GM04504 (cell line): Measurements from ENCODE around the gene ERCC5.

ENCODE experiments used
- DNase-seq: peaks from one replicate; pipeline ENCODE4 v3.0.0-alpha.2; 2012; ENCODE audit warnings: low read depth

ERCC5 gene

DNA sequence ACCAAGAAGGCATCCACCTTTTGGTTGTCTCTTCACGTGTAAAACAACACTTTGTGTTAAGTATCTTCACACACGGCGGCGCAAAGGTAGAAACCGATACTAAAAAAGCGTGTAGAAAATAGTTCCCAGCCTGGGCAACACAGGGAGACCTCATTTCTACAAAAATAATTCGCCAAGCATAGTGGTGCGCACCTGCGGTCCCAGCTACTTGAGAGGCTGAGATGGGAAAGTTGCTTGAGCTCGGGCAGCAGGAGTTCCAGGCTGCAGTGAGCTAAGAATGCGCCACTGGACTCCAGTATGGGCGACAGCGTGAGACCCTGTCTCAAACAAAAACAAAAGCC is 573 bp upstream of the ERCC5 start:
- no peak for DNase-seq

DNA sequence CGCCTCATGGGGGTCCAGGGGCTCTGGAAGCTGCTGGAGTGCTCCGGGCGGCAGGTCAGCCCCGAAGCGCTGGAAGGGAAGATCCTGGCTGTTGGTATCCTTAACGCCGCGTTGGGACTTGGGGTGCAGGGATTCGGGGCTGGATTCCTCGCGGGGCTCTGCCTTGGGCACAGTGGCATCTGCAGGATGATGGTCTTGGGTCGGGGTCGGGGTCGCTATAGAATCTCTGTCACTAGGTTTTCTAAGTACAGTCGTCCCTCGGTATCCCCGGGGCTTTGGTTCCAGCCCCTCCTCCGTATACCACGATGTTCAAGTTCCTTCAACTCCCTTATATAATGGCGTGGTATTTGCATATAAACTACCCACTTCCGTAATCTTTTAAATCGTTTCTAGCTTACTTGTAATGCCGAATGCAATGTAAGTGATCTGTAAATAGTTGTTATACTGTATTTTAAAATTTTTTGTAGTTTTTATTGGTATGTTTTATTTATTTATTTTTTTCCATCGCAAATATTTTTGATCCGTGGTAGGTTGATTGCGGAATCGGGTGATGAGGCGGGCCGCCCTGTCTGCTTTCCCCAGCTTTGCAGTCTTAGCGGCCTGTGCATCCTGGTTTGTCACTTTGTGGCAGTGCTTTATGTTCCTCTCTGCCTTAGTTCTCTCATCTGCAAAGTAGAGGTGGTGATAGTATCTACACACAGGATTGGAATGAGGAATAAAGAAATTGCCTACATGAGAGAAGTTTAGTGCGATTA is 606 bp downstream of the ERCC5 start:
- no peak for DNase-seq

DNA sequence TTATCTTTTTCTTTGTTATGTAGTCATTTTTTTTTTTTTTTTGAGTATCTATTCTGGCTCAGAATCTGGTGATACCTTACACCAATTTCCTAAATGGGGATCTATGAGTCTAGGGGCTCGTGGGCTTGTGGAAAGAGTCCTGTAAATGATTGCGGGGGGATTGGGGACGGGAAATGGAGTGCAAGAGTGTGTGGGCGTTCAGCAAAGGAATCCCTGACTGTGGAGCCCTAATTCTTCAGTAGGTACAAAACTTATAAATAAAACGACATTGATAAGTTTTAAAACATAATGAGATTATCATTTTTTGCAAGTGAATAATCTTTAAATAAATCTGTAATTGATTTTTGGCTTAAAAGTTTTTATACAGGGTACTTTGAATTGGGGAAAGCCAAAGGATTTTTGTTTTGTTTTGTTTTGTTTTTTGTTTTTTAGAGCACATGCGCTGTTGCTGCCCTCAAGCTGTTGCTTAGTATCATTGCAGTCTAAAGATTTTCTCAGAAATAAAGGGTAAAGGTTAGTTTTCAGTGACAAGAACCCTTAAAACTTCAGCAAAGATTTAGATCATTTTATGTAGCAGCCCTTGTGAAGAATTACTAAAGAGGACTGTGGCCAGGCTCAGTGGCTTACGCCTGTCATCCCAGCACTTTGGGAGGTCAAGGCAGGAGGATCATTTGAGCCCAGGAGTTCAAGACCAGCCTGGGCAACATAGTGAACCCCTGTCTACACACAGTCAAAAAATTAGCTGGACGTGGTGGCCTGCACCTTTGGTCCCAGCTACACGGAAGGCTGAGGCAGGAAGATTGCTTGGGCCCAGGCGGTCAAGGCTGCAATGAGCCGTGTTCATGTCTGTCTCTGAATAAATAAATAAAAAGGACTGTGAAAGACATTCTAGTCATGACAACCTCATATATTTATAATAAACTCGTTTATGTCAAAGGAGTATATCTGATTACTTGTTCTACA is 1.7 kb downstream of the ERCC5 start:
- no peak for DNase-seq

DNA sequence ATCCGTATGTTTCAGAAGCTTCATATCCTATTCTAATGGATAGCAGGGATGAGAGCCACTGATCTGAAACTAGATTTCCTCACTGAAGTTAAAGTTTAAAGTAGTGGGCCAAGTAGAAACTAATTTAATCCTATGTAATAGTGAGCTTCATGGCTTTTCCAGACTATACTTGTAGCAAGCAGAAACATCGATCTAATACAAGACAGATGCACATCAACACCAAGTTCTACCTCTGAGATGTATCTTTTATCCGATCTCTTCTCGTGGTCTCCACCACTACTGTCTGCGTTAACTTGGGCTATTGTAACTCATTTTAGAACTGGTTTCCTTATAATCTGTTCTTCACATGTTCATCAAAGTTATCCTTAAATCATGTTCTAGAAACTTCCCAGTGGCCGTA is 3.1 kb downstream of the ERCC5 start:
- DNase-seq, result no peak

DNA sequence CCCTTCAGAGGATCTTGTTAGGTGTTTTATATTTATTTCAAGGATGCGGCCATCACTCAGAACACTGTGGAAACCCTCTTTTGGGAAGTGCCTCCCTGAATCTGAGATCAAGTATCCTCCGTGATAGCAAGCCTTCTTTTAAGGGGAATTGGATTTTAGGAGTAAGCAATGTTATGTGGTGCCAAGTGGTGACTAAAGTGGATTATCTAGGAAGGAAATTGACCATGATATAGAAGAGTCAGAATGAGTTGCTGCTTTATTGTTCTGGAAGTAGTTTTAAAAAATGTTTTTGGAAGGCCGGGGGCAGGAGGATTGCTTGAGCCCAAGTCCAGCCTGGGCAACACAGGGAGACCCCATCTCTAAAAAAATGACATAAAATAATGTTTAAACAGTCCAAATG is 6.7 kb downstream of the ERCC5 start:
- no peak for DNase-seq

DNA sequence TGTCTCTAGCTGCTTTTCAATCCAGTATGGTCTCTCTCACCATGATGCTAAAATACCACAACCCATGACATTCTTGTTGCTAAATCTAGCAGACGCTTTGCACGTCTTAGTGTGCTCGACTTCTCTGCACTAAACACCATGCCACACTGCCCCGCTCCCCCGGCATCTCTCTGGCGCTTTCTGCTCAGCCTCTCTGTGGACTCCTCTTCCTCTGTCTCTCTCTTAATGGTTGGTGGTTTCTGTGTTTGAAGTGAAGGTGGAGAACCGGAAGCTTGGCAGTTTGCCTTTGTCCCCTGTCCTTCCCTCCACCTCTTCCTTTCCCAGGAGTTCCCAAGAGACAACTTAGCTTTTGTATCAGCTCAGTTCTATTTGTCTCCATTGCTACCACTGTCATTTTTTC is 8.8 kb downstream of the ERCC5 start:
- DNase-seq, result no peak

DNA sequence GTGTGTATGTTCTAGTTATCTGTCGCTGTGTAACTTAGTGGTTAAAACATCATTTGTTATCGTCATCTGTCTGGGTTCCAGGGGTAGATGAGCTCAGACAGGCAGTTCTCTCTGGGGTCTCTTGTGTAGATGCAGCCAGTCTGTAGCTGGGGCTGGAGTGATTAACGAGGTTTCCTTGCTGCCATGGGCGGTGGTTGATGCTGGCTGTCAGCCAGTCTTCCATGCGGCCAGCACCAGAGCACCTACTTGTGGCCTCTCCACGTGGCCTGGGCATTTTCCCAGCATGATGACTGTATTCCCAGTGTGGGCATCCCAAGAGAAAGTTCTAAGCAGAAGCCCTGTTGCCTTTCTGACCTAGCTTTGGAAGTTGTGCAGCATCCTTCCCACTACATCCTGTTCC is 10.7 kb downstream of the ERCC5 start:
- peak; percentile 11 for DNase-seq

DNA sequence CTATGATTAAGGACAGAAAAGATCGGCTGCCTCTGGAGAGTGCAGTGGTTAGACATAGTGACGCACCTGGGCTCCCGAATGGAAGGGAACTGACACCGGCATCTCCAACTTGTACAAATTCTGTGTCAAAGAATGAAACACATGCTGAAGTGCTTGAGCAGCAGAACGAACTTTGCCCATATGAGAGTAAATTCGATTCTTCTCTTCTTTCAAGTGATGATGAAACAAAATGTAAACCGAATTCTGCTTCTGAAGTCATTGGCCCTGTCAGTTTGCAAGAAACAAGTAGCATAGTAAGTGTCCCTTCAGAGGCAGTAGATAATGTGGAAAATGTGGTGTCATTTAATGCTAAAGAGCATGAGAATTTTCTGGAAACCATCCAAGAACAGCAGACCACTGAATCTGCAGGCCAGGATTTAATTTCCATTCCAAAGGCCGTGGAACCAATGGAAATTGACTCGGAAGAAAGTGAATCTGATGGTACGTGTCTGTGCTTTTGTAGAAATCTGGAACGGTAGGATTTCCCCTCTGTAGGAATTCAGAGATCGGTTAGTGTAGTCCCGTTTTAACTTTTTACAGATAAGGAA is 16.9 kb downstream of the ERCC5 start:
- DNase-seq, result no peak

DNA sequence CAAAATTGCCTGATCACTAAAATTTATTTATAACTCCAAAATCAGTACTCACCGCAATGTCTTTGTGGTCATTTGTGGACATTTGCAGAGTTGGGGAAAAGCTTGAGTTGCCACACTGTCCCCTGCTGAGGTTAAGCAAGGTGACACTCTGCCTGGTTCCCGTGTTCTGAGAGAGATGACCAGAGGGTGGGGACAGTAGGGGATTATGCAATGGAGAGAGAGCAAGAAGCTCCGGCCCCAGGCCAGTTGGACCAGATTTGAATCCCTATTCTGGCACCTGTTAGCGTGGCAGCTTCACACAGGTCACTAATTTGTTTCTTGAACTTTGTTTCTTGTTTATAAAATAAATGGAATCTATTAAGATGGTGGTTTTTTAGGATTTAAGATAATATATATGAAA is 17.8 kb downstream of the ERCC5 start:
- no peak for DNase-seq

DNA sequence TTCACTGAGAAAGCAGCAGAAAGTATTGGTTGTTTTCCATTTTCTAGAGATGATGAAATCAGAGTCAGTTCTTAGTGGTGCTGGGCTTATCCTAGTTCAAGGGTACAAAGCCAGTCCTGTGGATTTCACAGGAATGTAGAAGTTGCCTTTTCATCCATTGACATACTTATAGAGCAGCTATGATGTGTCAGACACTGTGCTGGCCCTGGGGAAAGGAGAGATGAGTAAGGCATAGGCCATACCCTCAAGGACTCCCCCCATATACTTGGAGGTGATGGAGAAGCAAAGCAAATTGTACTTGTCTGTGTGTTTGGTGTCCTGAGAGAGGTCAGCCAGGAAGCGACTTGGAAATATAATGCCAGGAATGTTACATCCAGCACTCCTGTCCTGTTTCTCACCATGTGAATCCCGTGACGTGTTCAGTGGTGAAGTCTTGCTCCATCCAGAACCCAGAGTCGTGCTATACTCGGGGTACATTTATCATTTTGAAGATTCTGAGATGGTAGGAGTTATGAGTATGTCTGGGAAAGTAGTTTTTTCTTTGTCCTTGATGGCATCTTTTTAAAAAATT is 22.6 kb downstream of the ERCC5 start:
- DNase-seq, result no peak

DNA sequence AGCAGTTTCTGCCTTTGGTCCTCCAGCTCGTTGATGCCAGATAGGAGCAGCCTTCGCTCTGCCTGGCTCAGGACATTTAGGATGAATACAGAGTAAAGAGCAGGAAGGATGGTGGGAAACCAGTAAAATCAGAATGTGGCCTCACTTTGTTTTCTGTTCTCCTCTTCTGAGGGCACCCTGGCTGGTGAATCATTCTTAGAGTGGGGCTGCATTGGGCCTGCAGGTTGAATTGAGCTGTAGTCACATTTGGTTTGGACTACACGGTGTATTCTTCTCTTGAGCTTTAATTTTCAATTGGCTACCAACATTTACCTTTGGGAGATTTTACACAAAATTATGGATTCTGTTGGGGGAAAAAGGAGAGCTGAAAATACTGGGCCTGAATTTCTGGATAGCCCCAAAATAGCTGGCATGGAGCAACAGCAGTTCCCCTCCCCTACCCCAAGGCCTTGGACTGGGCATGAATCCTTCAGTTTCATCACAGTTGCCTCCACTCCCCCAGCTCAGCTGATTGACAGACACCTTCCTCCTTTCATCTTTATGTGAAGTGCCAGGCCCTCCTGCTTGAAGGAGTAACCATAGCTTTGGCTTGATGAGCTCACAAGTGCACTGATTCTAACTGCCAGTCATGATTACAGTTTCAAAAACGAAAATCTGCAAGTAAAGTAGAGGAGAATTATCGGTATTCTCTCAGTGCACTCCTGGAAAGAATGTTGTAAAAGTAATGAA is 24.3 kb downstream of the ERCC5 start:
- no peak for DNase-seq

DNA sequence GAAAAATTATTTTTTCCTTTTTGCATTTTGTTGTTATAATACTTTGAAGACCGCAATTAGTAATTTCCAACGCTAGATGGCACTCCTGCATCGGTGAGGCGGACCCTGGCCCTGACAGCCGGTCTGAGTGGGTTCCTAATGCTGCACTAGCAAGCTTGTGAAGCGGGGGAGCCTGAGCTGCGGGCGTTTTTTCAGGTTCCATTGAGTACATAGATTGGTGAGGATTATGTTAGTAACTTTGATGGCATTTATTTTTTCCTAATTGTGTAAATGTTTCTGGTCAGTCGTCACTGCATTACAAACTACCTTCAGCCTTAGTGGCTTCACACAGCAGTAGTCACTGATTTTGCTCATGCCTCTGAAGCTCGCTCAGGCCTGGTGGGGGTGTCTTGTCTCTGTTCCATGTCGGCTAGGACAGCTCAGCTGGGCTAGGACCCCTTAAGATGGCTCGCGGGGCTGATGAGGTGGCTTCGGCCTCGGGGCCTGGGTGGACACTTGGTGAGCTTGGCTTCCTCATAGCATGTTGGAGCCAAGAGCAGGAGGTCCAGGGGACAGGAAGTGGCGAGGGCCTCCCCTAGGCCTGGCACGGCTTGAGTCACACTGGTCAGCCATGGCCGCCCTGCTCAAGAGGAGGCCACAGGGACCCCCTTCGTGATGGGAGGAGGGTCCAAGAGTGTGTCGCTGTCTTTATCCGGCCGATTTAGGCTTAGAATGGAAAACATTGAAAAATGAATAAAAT is 25.0 kb downstream of the ERCC5 start:
- DNase-seq, result peak; percentile 9

DNA sequence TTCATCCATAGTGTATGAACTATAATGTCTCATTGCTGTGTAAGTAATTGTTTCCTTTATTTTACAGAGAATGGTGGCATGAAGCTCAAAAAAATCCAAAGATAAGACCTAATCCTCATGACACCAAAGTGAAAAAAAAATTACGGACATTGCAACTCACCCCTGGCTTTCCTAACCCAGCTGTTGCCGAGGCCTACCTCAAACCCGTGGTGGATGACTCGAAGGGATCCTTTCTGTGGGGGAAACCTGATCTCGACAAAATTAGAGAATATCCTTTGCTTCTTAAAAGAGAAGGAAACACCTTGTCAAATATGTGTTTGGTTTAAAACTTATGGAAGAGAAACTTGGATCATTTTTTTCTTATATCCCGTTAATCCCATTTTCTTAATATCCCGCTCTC is 26.3 kb downstream of the ERCC5 start:
- no peak for DNase-seq

DNA sequence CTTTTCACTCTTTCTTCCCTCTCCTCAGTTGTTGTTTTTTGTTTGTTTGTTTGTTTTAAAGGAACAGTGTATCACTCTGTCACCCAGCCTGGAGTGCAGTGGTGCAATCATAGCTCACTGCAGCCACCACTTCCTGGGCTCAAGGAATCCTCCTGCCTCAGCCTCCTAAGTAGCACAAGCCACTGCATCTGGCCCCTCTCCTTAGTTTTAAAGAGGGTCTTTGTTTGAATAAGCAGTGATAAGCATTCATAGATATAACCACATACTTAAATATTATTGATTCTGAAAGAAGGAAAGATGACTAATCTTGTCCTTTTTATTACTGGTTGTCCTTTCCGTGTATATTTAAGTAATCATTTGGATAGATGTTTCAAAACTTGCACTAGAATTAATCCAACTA is 26.7 kb downstream of the ERCC5 start:
- no peak for DNase-seq

DNA sequence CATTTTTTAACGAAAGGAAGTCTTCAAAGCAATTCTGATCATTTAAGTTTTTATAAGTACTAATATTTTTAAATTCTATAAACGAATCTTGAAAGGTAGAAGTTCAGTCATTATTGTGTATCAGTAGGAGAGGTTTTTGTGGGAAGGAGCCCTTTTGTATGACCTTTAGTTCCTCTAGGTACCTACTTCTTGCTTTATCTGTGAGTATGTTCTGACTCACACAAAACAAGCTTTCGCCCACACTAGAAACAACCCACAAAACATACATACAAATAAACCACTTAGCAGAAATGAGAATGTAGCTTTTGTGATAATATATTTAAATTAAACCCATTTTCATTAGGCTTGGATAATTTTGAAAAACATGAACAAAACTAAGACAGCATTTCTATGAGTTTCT is 27.8 kb downstream of the ERCC5 start:
- no peak for DNase-seq

DNA sequence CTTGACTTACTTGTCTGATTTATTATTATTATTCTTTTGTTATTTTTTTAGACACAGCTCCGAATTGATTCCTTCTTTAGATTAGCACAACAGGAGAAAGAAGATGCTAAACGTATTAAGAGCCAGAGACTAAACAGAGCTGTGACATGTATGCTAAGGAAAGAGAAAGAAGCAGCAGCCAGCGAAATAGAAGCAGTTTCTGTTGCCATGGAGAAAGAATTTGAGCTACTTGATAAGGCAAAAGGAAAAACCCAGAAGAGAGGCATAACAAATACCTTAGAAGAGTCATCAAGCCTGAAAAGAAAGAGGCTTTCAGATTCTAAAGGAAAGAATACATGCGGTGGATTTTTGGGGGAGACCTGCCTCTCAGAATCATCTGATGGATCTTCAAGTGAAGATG is 29.4 kb downstream of the ERCC5 start:
- DNase-seq, result no peak

DNA sequence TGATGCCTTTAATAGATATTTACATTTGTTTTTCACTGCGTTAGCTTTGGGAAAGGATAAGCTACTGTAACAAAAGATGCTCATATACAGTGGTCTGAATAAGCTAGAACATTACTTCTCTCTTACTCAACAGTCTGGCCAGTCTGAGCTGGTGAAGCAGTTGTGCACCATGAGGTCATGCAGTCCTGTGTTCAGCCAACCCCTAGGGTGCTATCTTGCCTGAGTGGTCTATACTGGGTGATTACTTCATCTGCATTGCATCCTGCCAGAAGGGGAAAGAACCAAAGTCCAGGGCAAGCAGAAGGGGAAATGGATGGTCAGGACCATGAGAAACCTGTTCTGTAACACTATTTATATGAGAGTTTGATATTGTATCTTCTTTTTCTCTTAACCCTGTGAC is 31.5 kb downstream of the ERCC5 start:
- DNase-seq, result no peak

DNA sequence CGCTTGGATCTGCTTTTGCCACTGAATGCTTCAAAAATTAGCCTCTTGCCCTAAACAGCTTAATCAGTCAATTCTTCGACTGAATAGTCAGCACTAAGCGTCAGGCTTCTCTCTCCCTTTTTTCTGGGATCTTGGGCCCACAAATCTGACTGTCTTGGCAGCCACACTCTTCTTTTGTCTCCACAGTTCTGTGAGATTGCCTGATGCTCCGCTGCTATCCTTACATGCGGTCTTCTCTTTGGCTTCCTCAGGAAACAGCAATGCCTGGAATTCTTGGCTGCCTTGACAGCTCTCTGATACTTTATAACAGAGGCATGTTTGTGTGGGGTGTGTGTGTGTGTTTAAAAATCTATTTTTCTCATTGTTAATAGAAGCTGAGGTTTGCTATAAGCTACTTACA is 32.6 kb downstream of the ERCC5 start:
- no peak for DNase-seq

DNA sequence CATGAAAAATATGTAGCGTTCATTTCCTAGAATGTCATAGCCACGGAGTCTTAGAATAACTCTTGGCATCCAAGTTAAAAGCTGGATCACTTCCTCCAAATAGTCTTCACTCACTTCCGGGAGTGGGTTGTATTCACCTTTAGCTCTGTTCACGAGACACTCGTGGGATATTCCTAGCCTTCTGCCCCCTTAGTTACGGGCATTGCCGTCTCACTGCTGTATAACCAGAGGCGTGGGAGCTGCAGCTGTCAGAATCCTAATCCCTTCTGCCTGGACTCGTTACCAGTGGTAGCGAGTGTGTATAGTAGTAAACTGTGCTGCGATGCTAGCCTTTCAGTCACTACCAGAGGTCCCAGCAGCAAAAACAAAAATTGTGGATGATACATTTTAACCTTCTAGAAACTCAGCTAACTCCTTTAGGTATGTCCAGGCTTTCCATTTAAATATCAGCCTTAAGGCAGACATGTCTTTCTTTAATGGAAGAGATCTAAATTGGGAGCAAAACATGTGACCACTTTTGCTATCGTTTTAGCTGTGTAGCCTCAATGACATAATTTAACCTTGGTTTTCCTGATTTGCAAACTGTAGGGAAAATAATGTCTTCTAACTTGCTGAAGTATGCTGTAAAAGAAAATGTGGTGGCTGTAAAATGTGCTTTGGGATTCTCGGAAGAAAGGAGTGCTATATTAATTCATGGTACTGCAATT is 34.1 kb downstream of the ERCC5 start:
- no peak for DNase-seq

DNA sequence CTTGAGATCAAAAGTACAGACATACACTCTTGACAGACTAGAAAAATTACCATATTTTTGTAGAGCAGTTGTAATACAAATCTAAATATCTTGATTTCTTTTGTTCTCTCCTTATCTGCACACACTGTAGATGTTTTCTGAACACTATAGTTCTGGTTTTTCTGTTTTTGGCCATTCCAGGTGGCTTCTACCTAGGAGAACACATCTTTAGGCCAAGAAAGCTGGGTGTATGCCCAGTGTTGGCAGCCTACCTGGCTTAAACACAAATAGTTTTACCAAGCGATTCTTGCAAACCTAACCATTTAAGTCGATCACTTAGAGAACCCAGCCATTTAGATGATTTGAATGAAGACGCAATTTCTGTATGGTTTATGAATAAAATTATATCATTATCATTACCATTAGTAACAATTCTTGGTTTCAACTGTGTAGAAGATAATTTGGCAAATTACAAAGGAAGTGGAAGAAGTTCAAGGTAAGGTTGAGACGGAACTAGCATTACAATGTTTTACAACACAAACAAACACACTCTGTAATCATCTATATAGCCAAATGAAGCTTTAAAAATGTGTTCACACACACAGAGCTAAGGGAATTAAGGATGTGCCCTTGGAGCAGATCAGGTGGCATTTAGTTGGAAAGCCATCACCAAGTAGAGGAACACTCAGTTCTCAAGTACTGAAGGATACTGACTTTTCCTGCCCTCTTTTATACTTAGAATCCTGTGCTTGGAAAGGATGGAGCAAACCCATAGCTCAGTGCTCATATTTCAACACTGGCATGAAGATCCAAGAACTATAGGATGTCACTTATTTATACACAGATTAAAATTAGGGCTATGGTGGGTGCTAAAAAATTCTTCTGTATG is 36.2 kb downstream of the ERCC5 start:
- no peak for DNase-seq
